Activated naive CD8-positive, alpha-beta T cell treated with anti-CD3 and anti-CD28 coated beads, Interleukin-2, amount 10 ng/mL, durations not matched to agents 7 days and 5 days (primary cell): Measurements from ENCODE around the gene CARD14. TPM values are rescaled to one million over a fixed set of nuclear protein-coding genes. Genes with fewer than 3 reads are reported as not detected.
A peak's percentile ranks its signal among the peaks of the same experiment; 100 is the strongest.
"Not testable (repeated sequence)": the region's sequence is repeated elsewhere in the genome, so short reads cannot be mapped to it uniquely, and the experiment has no call there.

ENCODE experiments used
- ATAC-seq: fragments of 150-1000 bp; cut with Tn5 transposase; one replicate; pipeline ENCODE4 v1.10.0; 2021; ENCODE audit warnings: low read depth, moderate library complexity
- POLR2A ChIA-PET: fragments of 350-600 bp; sonication (Branson Sonifier 250); formaldehyde crosslinking; loops from one replicate; lab custom pipeline; 2021; ENCODE audit warnings: antibody characterized with exemption; lab: Charles Lee
- DNase-seq: peaks from one replicate; pipeline ENCODE4 v3.0.0; 2021
- H3K27ac Mint-ChIP-seq: one replicate; pipeline ENCODE4 v1.8.0; 2022; ENCODE audit warnings: mild to moderate bottlenecking, mixed read lengths
- H3K27me3 Mint-ChIP-seq: one replicate; pipeline ENCODE4 v1.8.0; 2022; ENCODE audit warnings: mild to moderate bottlenecking, moderate library complexity, mixed read lengths
- H3K36me3 Mint-ChIP-seq: one replicate; pipeline ENCODE4 v1.8.0; 2021; ENCODE audit warnings: mild to moderate bottlenecking, mixed read lengths
- H3K4me1 Mint-ChIP-seq: one replicate; pipeline ENCODE4 v1.8.0; 2021; ENCODE audit warnings: mixed read lengths
- H3K4me3 Mint-ChIP-seq: one replicate; pipeline ENCODE4 v1.8.0; 2022; ENCODE audit warnings: mild to moderate bottlenecking, moderate library complexity, mixed read lengths
- H3K9me3 Mint-ChIP-seq: one replicate; pipeline ENCODE4 v1.8.0; 2021; ENCODE audit warnings: mixed read lengths
- total RNA-seq, 2 experiments: library from RNA; stranded (reverse); gene quantifications; one replicate each; pipeline ENCODE4 v1.2.3, GENCODE V29; 2021

Gene CARD14
- total RNA-seq, 2 experiments from 2014 or later = not detected

GRCh38 chr17:80195671-80196529 lies 26.1 kb downstream of the CARD14 start:
- DNase-seq = peak; percentile 70
- no peaks in the 10 kb centered on the region for H3K36me3 Mint-ChIP-seq
- ATAC-seq = no peak
- H3K27me3 Mint-ChIP-seq = peaks cover 11% of the 10 kb centered on the region
- H3K9me3 Mint-ChIP-seq = no peaks in the 10 kb centered on the region
- POLR2A ChIA-PET = interaction anchor here (0.7 to 1.4 kb wide), 2 partner anchors 63 to 93 kb away, joined by 3 to 4 read pairs; no protein-coding TSS in a partner anchor
- no peaks in the 10 kb centered on the region for H3K4me1 Mint-ChIP-seq
- no peak overlapping the region for H3K27ac Mint-ChIP-seq
- no peak overlapping the region for H3K4me3 Mint-ChIP-seq

GRCh38 chr17:80196652-80197051 lies 26.8 kb downstream of the CARD14 start:
- H3K4me3 Mint-ChIP-seq = no peak overlapping the region
- ATAC-seq = no peak
- H3K4me1 Mint-ChIP-seq = no peaks in the 10 kb centered on the region
- H3K27me3 Mint-ChIP-seq = peaks cover 11% of the 10 kb centered on the region
- POLR2A ChIA-PET = interaction anchor here (1.4 kb wide), 1 partner anchor 92 kb away, joined by 4 read pairs; no protein-coding TSS in a partner anchor
- no peak overlapping the region for H3K27ac Mint-ChIP-seq
- H3K36me3 Mint-ChIP-seq = no peaks in the 10 kb centered on the region
- H3K9me3 Mint-ChIP-seq = no peaks in the 10 kb centered on the region
- no peak for DNase-seq

- POLR2A ChIA-PET = no interaction called here
- peaks cover 8% of the 10 kb centered on the region for H3K27me3 Mint-ChIP-seq
- no peak for ATAC-seq
- no peak overlapping the region for H3K27ac Mint-ChIP-seq
- H3K9me3 Mint-ChIP-seq = no peaks in the 10 kb centered on the region
- DNase-seq = no peak
- H3K4me1 Mint-ChIP-seq = no peaks in the 10 kb centered on the region
- H3K36me3 Mint-ChIP-seq = no peaks in the 10 kb centered on the region
- H3K4me3 Mint-ChIP-seq = no peak overlapping the region
Measured at GRCh38 chr17:80198144-80198661, 28.4 kb downstream of the CARD14 start.

- not testable (repeated sequence) for H3K9me3 Mint-ChIP-seq, H3K4me1 Mint-ChIP-seq, DNase-seq, H3K27me3 Mint-ChIP-seq, H3K27ac Mint-ChIP-seq, H3K36me3 Mint-ChIP-seq, H3K4me3 Mint-ChIP-seq, ATAC-seq
- POLR2A ChIA-PET = interaction anchor here (0.7 kb wide), 2 partner anchors 83 to 129 kb away, joined by 4 to 6 read pairs; no protein-coding TSS in a partner anchor
Measured at GRCh38 chr17:80199295-80199694, 29.5 kb downstream of the CARD14 start.

GRCh38 chr17:80201446-80201845 lies 31.6 kb downstream of the CARD14 start:
- no peaks in the 10 kb centered on the region for H3K36me3 Mint-ChIP-seq
- H3K4me3 Mint-ChIP-seq = no peak overlapping the region
- H3K27ac Mint-ChIP-seq = no peak overlapping the region
- POLR2A ChIA-PET = no interaction called here
- no peaks in the 10 kb centered on the region for H3K27me3 Mint-ChIP-seq
- no peak for DNase-seq
- no peaks in the 10 kb centered on the region for H3K4me1 Mint-ChIP-seq
- ATAC-seq = no peak
- no peaks in the 10 kb centered on the region for H3K9me3 Mint-ChIP-seq

DNA sequence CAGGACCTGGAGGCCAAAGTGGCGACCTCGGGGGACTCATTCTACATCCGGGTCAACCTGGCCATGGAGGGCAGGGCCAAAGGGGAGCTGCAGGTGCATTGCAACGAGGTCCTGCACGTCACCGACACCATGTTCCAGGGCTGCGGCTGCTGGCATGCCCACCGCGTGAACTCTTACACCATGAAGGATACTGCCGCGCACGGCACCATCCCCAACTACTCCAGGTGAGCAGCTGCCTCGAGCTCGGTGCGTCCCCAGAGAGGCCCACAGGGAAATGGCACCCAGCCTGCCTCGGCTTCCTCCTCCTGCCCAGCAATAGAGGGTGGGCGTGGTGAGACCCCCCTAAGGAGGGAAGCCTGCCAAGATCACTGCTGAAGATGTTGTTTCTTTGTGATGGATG lies 32.4 kb downstream of the CARD14 start:
- Mint-ChIP-seq H3K4me1 (no peaks in the 10 kb centered on the region), H3K4me3 (no peak overlapping the region), H3K9me3 (no peaks in the 10 kb centered on the region), H3K36me3 (no peaks in the 10 kb centered on the region), H3K27ac (no peak overlapping the region), H3K27me3 (no peaks in the 10 kb centered on the region)
- DNase-seq = no peak
- POLR2A ChIA-PET = no interaction called here
- no peak for ATAC-seq

GRCh38 chr17:80203471-80203963 lies 33.7 kb downstream of the CARD14 start:
- H3K27ac Mint-ChIP-seq = no peak overlapping the region
- no peak overlapping the region for H3K4me3 Mint-ChIP-seq
- no peaks in the 10 kb centered on the region for H3K27me3 Mint-ChIP-seq
- ATAC-seq (no peak), DNase-seq (no peak)
- H3K9me3 Mint-ChIP-seq = no peaks in the 10 kb centered on the region
- H3K4me1 Mint-ChIP-seq = no peaks in the 10 kb centered on the region
- no peaks in the 10 kb centered on the region for H3K36me3 Mint-ChIP-seq
- POLR2A ChIA-PET = no interaction called here

- Mint-ChIP-seq H3K36me3 (no peaks in the 10 kb centered on the region), H3K27ac (no peak overlapping the region), H3K9me3 (no peaks in the 10 kb centered on the region), H3K4me1 (no peaks in the 10 kb centered on the region), H3K4me3 (no peak overlapping the region), H3K27me3 (no peaks in the 10 kb centered on the region)
- POLR2A ChIA-PET = no interaction called here
- ATAC-seq = no peak
- DNase-seq = no peak
Measured at GRCh38 chr17:80204626-80205468, 35.0 kb downstream of the CARD14 start.

DNA sequence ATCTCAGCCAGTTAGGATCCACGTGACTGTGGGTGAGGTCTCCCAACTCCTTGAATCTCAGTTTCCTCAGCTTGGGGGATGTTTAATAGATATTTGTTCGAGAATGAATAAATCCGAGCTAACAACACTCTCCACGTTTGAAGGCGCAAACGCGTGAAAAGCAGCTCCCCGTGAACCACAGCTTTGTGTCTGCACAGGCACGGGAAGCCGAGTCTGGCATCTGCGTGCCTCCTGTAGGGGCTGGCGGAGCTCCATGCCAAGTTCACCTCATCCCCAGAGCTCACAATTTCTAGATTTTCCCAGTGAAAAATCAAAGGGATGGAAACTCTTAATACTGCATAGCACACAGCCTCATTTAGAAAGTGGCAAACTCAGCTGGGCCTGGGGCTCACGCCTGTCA lies 36.0 kb downstream of the CARD14 start:
- DNase-seq (no peak), ATAC-seq (no peak)
- POLR2A ChIA-PET = no interaction called here
- H3K27me3 Mint-ChIP-seq = no peaks in the 10 kb centered on the region
- H3K9me3 Mint-ChIP-seq = no peaks in the 10 kb centered on the region
- H3K4me3 Mint-ChIP-seq = no peak overlapping the region
- no peak overlapping the region for H3K27ac Mint-ChIP-seq
- no peaks in the 10 kb centered on the region for H3K36me3 Mint-ChIP-seq
- H3K4me1 Mint-ChIP-seq = no peaks in the 10 kb centered on the region

- Mint-ChIP-seq H3K4me3 (no peak overlapping the region), H3K4me1 (no peaks in the 10 kb centered on the region), H3K9me3 (no peaks in the 10 kb centered on the region), H3K36me3 (no peaks in the 10 kb centered on the region), H3K27ac (no peak overlapping the region), H3K27me3 (no peaks in the 10 kb centered on the region)
- DNase-seq (no peak), ATAC-seq (no peak)
- POLR2A ChIA-PET = no interaction called here
Measured at GRCh38 chr17:80208050-80208449, 38.2 kb downstream of the CARD14 start.

- Mint-ChIP-seq H3K27me3 (no peaks in the 10 kb centered on the region), H3K27ac (no peak overlapping the region), H3K9me3 (no peaks in the 10 kb centered on the region), H3K36me3 (no peaks in the 10 kb centered on the region), H3K4me1 (no peaks in the 10 kb centered on the region), H3K4me3 (no peak overlapping the region)
- DNase-seq (no peak), ATAC-seq (no peak)
- POLR2A ChIA-PET = no interaction called here
Measured at GRCh38 chr17:80209765-80210164, 39.9 kb downstream of the CARD14 start.

GRCh38 chr17:80210348-80211108 lies 40.7 kb downstream of the CARD14 start:
- Mint-ChIP-seq H3K9me3 (no peaks in the 10 kb centered on the region), H3K4me3 (no peak overlapping the region), H3K27me3 (no peaks in the 10 kb centered on the region), H3K4me1 (no peaks in the 10 kb centered on the region), H3K27ac (no peak overlapping the region), H3K36me3 (no peaks in the 10 kb centered on the region)
- no peak for DNase-seq
- ATAC-seq = no peak
- POLR2A ChIA-PET = no interaction called here

- no peaks in the 10 kb centered on the region for H3K4me1 Mint-ChIP-seq
- H3K27me3 Mint-ChIP-seq = no peaks in the 10 kb centered on the region
- H3K4me3 Mint-ChIP-seq = no peak overlapping the region
- no peaks in the 10 kb centered on the region for H3K9me3 Mint-ChIP-seq
- ATAC-seq (no peak), DNase-seq (no peak)
- no peaks in the 10 kb centered on the region for H3K36me3 Mint-ChIP-seq
- POLR2A ChIA-PET = no interaction called here
- H3K27ac Mint-ChIP-seq = no peak overlapping the region
Measured at GRCh38 chr17:80212109-80212508, 42.3 kb downstream of the CARD14 start.
